ENCODE results near the gene LRRC1. TPM values are rescaled to one million over a fixed set of nuclear protein-coding genes. Genes with fewer than 3 reads are reported as not detected.

LRRC1 gene
- total RNA-seq, 1 donor from 2014 or later, result 7.5 TPM

GRCh38 chr6:53926505-53926904 lies 131.7 kb downstream of the LRRC1 start:
- DNase-seq (ENCODE audit: low spot score), result no peak
- no peaks in the 10 kb centered on the region for H3K9me3 Mint-ChIP-seq (ENCODE audit: unreplicated experiment)
- no peak overlapping the region for H3K4me3 Mint-ChIP-seq (ENCODE audit: unreplicated experiment)
- TF ChIP-seq CTCF (IDR thresholded peaks at IDR 0.05; ENCODE audit: unreplicated experiment), result no peak
- H3K27me3 Mint-ChIP-seq (ENCODE audit: unreplicated experiment), result no peaks in the 10 kb centered on the region
- no peaks in the 10 kb centered on the region for H3K36me3 Mint-ChIP-seq (ENCODE audit: low read depth, unreplicated experiment)
- no peak overlapping the region for H3K27ac Mint-ChIP-seq (ENCODE audit: unreplicated experiment)
- no peaks in the 10 kb centered on the region for H3K4me1 Mint-ChIP-seq (ENCODE audit: unreplicated experiment)

GRCh38 chr6:53928641-53929040 lies 133.8 kb downstream of the LRRC1 start:
- Mint-ChIP-seq H3K4me1 (ENCODE audit: unreplicated experiment) (no peaks in the 10 kb centered on the region), H3K27ac (ENCODE audit: unreplicated experiment) (no peak overlapping the region), H3K36me3 (ENCODE audit: low read depth, unreplicated experiment) (no peaks in the 10 kb centered on the region), H3K27me3 (ENCODE audit: unreplicated experiment) (no peaks in the 10 kb centered on the region), H3K9me3 (ENCODE audit: unreplicated experiment) (no peaks in the 10 kb centered on the region), H3K4me3 (ENCODE audit: unreplicated experiment) (no peak overlapping the region)
- DNase-seq (ENCODE audit: low spot score), result no peak
- TF ChIP-seq CTCF (IDR thresholded peaks at IDR 0.05; ENCODE audit: unreplicated experiment), result no peak

- DNase-seq (ENCODE audit: low spot score), result no peak
- no peaks in the 10 kb centered on the region for H3K27me3 Mint-ChIP-seq (ENCODE audit: unreplicated experiment)
- no peak overlapping the region for H3K4me3 Mint-ChIP-seq (ENCODE audit: unreplicated experiment)
- no peaks in the 10 kb centered on the region for H3K9me3 Mint-ChIP-seq (ENCODE audit: unreplicated experiment)
- H3K4me1 Mint-ChIP-seq (ENCODE audit: unreplicated experiment), result no peaks in the 10 kb centered on the region
- no peaks in the 10 kb centered on the region for H3K36me3 Mint-ChIP-seq (ENCODE audit: low read depth, unreplicated experiment)
- no peak overlapping the region for H3K27ac Mint-ChIP-seq (ENCODE audit: unreplicated experiment)
- TF ChIP-seq CTCF (IDR thresholded peaks at IDR 0.05; ENCODE audit: unreplicated experiment), result no peak
Observed at GRCh38 chr6:53929041-53929820, 134.4 kb downstream of the LRRC1 start.

- Mint-ChIP-seq H3K27me3 (ENCODE audit: unreplicated experiment) (no peaks in the 10 kb centered on the region), H3K27ac (ENCODE audit: unreplicated experiment) (no peak overlapping the region), H3K4me1 (ENCODE audit: unreplicated experiment) (no peaks in the 10 kb centered on the region), H3K9me3 (ENCODE audit: unreplicated experiment) (no peaks in the 10 kb centered on the region), H3K36me3 (ENCODE audit: low read depth, unreplicated experiment) (no peaks in the 10 kb centered on the region), H3K4me3 (ENCODE audit: unreplicated experiment) (no peak overlapping the region)
- no peak for TF ChIP-seq CTCF (IDR thresholded peaks at IDR 0.05; ENCODE audit: unreplicated experiment)
- DNase-seq (ENCODE audit: low spot score), result no peak
Observed at GRCh38 chr6:53929821-53930120, 135.0 kb downstream of the LRRC1 start.

- Mint-ChIP-seq H3K36me3 (ENCODE audit: low read depth, unreplicated experiment) (no peaks in the 10 kb centered on the region), H3K4me1 (ENCODE audit: unreplicated experiment) (no peaks in the 10 kb centered on the region), H3K27ac (ENCODE audit: unreplicated experiment) (no peak overlapping the region), H3K9me3 (ENCODE audit: unreplicated experiment) (no peaks in the 10 kb centered on the region), H3K27me3 (ENCODE audit: unreplicated experiment) (no peaks in the 10 kb centered on the region), H3K4me3 (ENCODE audit: unreplicated experiment) (no peak overlapping the region)
- no peak for DNase-seq (ENCODE audit: low spot score)
- TF ChIP-seq CTCF (IDR thresholded peaks at IDR 0.05; ENCODE audit: unreplicated experiment), result no peak
Observed at GRCh38 chr6:53930330-53930729, 135.5 kb downstream of the LRRC1 start.
